ENCODE data around the gene YIF1A.

Gene YIF1A, protein sequence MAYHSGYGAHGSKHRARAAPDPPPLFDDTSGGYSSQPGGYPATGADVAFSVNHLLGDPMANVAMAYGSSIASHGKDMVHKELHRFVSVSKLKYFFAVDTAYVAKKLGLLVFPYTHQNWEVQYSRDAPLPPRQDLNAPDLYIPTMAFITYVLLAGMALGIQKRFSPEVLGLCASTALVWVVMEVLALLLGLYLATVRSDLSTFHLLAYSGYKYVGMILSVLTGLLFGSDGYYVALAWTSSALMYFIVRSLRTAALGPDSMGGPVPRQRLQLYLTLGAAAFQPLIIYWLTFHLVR

DNA sequence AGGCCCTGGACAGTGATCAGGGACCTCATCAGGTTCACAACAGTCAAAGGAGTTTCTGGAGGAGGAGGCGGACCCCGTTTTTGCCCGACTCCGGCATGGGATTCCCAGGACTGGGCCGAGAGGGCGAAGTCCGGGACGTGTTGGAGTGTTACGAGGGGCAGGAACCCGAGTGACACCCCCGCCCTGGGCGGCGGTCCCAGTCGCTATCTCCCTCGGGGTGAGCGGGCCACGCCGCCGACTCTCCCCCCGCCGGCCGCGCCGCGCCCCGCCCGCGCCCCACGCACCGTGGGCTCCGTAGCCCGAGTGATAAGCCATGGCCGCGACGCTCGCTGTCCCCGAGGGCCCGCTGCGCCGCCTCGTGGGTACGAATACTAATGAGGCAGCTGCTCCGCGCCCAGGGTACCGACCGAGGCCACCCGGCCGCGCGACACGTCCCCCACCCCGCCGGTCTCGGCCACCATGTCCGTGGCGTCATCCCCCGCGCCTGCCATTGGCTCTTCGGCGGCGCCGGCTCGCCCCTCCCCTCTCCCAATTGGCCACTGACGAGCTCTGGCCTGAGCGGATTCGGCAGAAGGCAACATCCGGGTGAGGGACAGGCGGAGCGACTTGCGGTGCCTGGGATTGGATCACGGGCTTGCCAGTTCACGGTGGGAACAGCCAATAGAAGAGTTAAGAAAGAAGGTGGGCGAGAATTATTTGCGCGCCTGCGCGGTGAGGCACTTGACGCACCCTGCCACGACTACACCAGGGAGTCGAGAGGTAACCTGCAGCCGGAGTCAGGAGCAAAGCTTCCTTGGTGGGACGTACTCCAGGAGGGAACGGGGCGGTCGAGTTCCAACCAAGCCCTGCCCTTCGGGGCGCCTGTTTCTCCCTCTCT is at the start of gene YIF1A:
Gene YIF1A, minus strand, starts transcription at position 473 of the 877 bp plus-strand sequence. Its CDS starts 158 bp downstream, at position 315.
- DNase-seq (ENCODE audit: low read depth): peak; percentile 86

DNA sequence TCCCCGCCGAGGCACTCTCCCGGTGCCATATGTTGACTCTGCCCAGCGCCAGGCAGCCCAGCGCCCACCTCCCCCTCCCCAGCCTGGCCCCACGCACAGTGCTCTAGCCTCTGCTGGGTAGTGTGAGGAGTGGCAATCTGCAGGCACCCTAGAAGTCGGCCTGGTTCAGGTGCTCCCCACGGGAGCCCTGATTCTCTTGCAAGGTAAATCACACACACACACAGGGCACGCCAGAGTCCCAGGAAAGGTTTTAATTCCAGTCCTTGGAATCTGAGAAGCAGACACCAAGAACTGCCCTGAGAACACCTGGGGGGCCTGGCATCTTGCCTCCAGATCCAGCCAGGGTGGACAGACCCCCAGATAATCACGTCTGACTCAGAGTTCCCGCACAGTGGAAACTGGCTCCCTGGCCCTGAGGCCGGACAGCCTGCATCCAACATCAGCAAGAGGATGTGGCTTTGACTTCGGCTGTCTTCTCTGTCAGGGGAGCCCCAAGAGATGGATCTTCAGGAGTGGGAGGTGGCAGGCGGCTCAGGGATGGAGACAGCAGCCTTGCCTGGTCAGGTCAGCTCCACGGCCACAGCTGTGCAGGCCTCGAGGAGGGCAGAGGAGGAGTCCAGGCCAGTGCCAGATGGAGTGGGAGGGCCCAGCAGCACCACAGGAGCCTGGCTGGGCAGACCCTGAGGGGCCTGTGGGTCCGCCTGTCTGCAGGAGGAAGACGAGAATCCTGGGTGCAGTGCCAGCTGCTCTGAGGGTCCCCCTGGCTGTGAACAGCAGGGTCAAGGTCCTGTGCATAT is 48.4 kb upstream of the YIF1A start:
- no peak for DNase-seq (ENCODE audit: low read depth)

DNA sequence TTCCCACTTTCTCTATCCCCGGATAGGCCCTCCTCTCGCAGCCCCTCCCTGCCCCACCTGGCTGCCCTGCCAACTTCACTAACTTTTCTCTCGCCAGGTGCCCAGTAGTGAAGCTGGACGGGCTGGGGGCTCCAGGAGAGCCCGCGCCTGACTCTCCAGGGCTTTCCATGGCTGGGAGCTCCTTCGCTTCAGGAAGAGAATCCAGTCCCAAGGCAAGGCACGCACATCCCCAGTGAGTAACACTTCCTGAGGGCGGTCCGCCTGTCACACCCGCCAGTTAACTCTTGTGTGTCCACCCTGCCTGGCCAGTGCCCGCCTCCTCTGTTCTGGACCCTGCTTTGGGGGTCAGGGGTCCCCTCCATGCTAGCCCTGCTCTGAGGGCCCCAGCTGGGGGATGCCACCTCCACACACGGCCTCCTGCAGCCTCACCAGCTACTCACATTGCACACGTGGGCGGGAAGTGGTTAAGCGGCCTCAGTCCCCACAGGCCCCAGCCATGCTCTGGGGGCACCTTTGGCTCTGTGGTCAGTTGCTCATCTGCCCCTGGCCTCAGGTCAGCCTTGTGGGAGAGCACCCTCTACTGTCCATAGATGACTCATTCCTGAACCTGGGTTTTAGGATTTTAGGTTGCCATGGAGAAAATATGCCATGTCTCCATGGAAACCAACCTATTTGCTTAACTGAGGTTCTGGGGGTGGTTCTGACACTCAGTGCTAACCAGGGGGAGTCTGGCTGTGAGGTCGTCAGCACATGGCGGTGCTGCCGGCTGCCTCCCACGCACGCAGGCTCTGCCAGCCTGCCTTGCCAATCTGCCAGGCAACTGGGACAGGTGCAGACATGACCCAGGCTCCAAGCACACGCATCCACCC is 47.5 kb upstream of the YIF1A start, which contains the start of gene RIN1:
Gene RIN1, minus strand, starts transcription at position 201 of the 869 bp plus-strand sequence. Its CDS starts 32 bp downstream, at position 169.
- DNase-seq (ENCODE audit: low read depth): no peak

DNA sequence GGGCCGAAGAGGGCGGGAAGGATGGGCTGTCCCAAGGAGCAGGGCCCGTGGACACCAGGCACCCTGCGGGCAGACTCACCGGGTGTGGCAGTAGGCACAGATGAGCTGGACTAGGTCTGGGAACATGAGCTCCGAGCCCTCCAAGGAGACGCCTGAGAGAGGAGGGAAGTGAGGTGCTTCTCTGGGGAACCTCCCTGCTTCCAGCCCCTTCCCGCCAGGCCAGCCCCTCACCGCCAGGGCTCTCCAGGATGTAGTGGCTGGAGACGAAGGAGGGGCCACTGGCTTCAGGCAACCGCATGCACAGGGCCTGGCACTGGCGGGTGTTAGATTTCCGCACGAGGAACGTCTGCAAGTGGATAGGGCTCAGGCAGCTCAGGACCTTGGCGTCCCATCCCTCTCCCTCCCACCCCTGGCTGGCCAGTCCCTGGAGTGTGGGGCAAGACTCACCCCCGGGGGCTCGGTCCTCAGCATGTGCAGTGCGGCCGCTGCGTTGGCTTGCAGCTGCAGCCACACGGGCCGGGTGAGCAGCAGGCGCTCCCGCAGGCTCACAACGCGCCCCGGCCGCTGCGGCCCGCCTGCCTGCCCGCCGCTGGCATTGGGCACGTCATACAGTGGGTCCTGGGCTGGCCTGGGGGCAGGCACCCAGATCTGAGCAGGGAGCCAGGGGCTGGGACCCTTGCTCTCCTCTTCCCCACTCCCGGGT is 46.7 kb upstream of the YIF1A start:
- DNase-seq (ENCODE audit: low read depth): no peak

DNA sequence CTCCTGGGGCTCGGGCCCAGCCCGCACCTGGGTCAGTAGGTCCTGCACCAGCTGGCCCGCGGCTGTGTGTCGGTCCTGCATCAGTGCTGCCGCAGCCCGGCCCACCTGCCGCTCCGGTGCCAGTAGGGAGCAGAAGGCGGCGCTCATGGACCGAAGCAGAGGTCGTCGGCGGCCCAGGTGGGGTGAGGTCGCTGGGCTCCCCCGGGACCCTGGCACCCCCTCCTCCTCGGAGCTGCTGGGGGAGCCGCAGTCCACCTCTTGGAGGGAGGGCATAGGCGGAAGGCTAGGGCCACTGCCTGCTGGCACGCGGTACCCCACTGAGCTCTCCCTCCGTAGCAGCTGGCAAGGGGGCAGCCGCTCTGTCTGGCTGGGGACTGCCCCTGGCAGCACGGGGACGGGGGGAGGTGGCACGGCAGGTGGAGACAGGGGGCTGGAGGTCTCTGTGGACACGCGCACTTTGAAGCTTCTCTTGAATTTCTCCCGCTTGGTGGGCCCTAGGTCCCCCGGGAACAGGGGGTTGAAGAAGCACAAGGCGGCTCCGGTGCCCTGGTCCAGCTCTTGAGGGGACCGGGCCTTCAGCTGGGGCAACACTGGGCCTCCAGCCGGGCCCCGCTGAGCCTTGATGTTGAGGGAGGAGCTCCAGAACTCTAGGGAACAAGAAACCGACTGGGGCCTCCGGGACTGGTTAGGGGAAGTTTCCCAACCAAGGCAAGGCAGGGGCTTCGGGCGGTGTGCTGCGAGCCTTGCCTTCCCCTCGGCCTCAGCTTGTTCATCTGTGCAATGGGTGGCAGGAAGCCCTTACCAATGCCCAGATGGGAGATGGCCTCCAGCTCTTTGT is 45.9 kb upstream of the YIF1A start:
- no peak for DNase-seq (ENCODE audit: low read depth)

DNA sequence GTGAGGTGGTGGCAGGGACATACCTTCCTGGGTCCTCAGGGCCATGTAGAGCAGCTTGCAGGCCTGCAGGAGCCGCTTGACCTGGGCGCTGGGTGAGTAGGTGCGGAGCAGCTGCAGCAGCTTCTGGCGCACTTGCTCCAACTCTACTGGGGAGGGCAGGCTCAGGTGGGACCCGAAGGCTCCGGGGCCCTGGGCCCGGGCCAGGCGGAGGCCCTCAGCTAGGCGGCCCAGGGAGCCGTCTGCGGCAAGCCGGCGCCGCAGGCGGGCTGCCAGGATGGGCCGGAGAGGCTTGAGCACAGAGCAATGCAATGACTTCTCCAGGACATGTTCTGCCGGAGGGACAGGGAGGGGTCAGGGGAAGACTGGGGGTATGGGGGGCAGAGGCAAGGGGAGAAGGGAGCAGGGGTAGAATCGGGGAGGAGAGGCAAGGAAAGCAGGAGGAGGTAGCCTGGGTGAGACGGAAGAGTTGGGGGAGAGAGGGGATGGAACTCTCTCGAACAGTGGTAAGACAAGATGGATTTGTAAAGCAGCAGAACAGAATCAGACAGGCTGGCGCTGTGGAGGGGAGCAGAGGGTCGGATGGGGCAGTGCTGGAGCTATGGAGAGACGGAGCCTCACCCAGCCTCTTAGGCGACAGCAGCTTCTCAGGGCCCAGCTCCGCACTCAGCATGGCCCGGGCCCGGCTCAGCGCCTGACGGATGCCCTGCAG is 45.1 kb upstream of the YIF1A start:
- DNase-seq (ENCODE audit: low read depth): no peak

DNA sequence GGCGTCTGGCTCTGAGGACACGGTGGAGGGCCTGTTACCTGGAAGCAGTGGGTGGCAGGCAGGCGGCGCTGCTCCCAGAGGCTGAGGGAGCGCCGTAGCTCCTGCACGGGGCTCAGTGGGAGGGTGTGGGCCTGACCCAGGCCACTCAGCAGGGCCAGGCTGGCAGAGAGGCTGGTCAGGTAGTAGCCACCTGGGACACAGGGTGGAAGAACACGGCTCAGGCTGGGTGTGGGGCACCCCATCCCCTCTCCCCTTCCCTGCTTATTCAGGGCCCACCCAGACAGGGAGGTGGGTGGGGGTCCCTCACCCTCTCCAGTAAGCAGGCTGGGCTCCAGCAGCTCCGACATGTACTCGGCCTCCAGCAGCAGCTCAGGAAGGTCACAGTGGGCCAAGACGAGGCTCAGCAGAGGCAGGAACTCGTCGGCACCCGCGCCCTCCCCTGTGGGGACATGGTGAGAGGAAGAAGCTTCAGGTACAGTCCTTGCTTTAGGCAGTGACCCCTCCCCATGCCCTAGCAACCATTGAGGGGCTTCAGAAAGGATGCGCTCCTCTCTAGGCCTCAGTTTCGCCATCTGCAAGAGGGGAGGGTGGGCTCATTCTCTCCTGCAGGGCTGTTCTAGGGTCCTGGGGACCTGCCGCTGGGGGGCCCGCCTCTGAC is 44.4 kb upstream of the YIF1A start:
- DNase-seq (ENCODE audit: low read depth): no peak

DNA sequence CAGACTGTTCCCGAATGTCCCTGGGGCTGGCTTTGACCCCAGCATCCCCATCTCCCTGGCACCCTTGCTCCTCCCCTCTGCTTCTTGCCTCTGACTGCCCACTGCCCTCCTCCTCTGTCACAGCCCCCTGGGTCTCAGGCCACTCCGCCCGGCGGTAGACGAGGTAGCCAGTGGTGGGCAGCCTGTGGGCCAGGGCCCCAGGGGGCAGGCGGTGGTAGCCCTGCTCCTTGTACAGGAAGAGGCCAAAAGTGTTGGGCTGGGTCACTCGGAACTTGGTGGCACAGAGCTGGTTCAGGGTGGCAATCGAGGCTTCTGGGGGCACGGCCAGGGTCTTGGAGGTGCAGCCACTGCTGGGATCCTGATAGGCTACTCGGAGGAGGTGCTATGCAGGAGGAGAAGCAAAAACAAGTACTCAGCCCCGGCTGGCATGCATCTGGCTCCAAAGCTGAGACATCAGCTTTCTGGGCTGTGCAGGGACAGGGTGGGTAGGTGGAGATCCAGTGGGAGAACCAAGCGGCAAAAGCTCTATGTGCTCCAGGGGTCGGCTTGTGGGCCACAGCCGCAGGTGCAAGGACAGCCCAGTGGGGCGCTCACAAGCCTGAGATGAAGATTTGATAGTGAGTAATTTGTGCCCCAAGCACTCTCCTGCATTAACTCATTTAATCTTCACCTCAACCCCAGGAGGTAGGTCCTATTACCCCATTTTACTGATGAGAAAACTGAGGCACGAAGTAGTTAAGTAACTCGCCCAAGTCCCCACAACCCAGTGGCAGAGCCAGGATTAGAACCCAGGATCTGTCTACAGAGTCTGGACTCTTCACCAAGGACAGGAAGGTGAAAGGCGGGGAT is 43.7 kb upstream of the YIF1A start:
- no peak for DNase-seq (ENCODE audit: low read depth)

DNA sequence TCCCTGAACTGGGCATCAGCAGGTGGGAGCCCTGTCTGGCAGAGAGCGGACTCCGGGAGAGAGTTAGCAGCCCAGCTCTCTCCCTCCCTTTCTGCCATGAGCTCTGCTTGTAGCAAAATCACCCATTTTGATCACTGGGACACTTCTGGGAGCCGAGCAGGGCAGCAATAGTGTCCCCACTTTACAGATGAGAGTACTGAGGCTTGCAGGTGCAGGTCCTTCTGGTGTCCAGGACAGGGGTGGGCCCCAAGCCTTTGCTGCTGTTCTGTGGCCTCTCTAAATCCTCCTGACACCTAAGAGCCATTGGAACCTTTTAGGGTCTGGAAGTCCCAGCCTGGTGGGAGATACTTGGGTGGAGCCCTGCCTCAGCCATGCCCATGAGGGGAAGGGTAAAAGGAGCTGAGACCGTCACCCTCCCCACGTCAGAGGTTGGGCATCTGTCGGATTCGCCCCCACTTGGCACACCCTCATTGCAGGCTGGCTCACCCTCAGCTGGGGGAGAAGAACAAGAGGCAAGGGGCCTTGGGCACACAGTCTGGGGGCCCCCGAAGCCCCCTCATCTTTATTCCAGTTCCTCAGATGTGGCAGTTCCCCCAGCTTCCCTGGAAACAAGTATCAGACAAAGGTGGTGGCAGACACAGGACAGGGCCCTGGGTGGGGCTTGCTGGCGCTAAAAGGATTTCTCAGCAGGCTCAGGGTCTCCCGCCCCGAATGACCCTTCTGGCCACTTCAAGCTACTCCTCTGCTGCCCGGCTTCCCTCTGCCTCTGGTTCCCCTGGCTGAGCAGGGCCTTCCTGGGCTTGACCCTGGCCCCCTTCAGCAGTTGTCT is 42.8 kb upstream of the YIF1A start:
- DNase-seq (ENCODE audit: low read depth): no peak

DNA sequence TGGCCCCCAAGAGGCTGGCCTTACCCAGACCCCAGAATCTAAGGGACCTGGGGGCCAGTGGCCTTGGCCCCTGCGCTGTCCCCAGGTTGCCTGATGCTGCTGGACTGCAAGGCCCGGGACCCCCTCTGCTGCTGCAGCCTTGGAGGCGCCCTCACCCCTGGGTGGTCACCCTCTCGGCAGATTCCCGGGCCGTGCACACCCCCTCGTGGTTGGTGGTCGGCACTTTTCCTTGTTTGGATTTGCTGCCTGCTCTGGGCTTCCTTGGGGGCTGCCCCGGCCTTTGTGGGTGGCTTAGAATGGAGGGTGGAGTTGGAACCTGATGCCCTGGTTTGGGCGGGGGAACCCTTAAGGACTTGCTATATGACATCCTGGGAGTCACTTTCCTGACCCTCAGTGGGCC is 42.0 kb upstream of the YIF1A start:
- no peak for DNase-seq (ENCODE audit: low read depth)

DNA sequence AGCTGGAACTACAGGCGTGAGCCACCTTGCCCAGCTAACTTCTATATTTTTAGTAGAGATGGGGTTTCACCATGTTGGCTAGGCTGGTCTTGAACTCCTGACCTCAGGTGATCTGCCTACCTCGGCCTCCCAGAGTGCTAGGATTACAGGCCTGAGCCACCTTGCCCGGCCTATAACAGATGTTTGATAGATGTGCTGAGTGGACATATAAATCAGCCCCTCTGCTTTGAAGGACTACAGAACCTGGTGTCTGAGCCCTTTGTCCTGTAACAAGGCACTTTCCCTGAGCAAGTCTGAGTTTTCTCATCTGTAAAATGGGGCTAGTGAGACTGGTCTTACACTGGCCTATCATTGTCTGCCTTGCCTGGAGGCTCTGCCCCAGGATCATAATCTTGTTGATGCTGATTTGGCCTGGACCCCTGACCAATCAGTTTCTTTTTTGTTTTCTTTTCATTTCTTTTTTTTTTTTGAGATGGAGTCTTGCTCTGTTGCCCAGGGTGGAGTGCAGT is 40.3 kb upstream of the YIF1A start:
- DNase-seq (ENCODE audit: low read depth): no peak

DNA sequence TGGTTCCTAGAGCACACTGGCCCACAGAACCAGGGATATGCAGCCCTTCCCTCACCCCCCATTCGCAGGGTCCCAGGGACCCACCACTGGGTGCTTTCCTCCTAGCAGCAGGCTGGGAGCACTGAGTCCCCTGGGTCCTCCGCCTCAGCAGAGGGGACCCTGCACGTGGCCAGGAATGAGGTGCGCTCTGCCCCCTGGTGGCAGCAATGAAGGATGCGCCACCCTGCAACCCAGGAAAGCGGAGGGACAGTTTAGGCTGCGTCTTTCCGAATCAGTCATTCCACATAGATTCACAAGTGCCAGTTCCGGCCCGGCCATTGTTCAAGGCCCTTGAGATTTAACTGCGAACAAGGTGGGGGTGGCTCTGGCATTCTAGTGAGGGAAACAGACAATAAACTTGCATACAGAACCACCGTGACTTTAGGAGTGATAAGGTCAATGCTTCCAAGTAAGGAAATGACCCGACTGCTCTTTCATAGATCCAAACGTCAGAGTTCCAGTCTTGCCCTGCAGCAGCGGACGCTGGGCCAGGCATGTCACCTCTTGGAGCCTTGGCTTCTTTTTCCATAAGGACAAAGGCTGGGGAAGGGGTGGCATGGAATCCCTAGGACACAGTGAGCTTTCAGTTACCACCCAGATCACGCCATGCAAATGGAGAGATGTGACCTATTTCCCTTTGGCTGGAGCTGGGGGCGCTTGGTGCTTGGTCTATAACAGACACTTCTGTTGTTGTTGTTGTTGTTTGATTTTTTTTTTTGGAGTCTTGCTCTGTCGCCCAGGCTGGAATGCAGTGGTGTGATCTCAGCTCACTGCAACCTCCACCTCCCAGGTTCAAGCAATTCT is 39.6 kb upstream of the YIF1A start:
- DNase-seq (ENCODE audit: low read depth): peak; percentile 61

DNA sequence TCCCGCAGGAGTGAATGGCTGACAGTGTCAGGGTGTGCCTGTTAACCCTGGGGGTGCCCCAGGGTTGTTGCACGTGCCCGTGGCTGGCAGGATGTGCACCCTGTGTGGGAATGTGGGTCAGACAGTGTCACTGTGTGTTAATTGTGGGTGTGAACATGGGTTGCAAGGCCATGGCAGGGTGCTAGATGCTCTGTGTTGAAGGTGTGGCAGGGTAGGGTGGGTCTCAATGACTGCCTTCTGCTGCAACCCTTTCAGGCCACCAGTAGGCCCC is 39.0 kb upstream of the YIF1A start:
- no peak for DNase-seq (ENCODE audit: low read depth)

DNA sequence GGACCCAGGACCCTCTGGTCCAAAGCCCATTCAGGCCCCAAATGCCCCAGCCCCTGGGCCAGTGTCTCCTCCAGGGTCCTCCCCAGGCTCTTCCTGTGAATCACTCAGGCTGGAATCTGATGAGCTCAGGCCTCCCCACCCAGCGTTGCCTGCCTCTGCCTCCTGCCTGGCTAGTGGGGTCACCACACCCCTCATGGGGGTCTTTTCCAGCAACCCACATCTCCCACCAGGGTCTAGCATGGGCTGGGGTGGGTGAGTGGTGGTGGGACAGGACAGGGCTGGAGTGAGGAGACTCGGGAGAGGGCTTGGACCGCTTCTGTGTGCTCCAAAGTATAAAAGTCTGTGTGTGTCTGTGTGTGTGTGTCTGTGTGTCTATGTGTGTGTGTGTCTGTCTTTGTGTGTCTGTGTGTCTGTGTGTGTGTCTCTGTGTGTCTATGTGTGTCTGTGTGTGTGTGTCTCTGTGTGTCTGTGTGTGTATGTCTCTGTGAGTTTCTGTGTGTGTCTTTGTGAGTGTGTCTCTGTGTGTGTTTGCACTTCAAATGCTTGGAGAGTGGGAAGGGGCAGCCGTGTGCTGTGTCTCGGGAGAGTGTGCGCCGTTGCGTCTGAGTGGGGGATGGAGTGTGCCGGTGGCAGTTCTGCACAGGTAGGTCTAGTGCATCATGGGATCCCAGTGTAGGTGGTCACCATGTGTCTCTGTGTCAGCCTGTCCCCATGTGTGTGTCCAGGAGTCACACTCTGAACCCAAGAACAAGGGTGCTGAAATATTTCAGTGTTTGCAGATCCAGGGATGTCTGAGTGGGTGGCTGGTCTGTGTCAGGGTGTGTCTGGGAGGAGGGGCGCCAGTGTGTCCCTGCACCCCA is 38.5 kb upstream of the YIF1A start:
- DNase-seq (ENCODE audit: low read depth): no peak
